HS-27A (cell line): Measurements from ENCODE around the gene ZNF350.
A peak's percentile ranks its signal among the peaks of the same experiment; 100 is the strongest.
"Not testable (repeated sequence)": the region's sequence is repeated elsewhere in the genome, so short reads cannot be mapped to it uniquely, and the experiment has no call there.

Source experiments
- DNase-seq: peaks from one replicate; pipeline ENCODE4 v3.0.0-alpha.2; 2012; ENCODE audit warnings: low read depth, missing footprints

Gene ZNF350

GRCh38 chr19:51986309-51987291 lies at the start of gene ZNF350:
TSS of gene ZNF350 (minus strand) at chr19:51986840. CDS start at chr19:51974360, 12,480 bp downstream.
- peak; percentile 62 for DNase-seq

GRCh38 chr19:52034051-52034728 lies 47.5 kb upstream of the ZNF350 start:
- no peak for DNase-seq

GRCh38 chr19:52028780-52029123 lies 42.1 kb upstream of the ZNF350 start:
- DNase-seq = no peak

- peak; percentile 87 for DNase-seq
Measured at GRCh38 chr19:52028027-52028779, 41.6 kb upstream of the ZNF350 start, which contains the start of gene ZNF614. TSS of gene ZNF614 (minus strand) at chr19:52028379. CDS start at chr19:52025745, 2,634 bp downstream.

- DNase-seq = not testable (repeated sequence)
Measured at GRCh38 chr19:52026255-52026990, 39.8 kb upstream of the ZNF350 start.

- DNase-seq = not testable (repeated sequence)
Measured at GRCh38 chr19:52024478-52024877, 37.8 kb upstream of the ZNF350 start.

- DNase-seq = no peak
Measured at GRCh38 chr19:52022193-52022592, 35.6 kb upstream of the ZNF350 start.

- no peak for DNase-seq
Measured at GRCh38 chr19:52020506-52020905, 33.9 kb upstream of the ZNF350 start.

GRCh38 chr19:52010674-52011073 lies 24.0 kb upstream of the ZNF350 start:
- no peak for DNase-seq

GRCh38 chr19:52007806-52008557 lies 21.3 kb upstream of the ZNF350 start, which contains the start of gene ZNF615:
TSS of gene ZNF615 (minus strand) at chr19:52008211. CDS start at chr19:52003711, 4,500 bp downstream.
- peak; percentile 71 for DNase-seq

- DNase-seq = no peak
Measured at GRCh38 chr19:52007451-52007805, 20.8 kb upstream of the ZNF350 start.

- no peak for DNase-seq
Measured at GRCh38 chr19:51994048-51994644, 7.5 kb upstream of the ZNF350 start.

- no peak for DNase-seq
Measured at GRCh38 chr19:51993422-51993821, 6.8 kb upstream of the ZNF350 start.

- no peak for DNase-seq
Measured at GRCh38 chr19:51983361-51983760, 3.3 kb downstream of the ZNF350 start.

- DNase-seq = not testable (repeated sequence)
Measured at GRCh38 chr19:51980926-51981325, 5.7 kb downstream of the ZNF350 start.

GRCh38 chr19:51980116-51980736 lies 6.4 kb downstream of the ZNF350 start:
- no peak for DNase-seq

GRCh38 chr19:51978882-51979281 lies 7.8 kb downstream of the ZNF350 start:
- no peak for DNase-seq

- no peak for DNase-seq
Measured at GRCh38 chr19:51977346-51977745, 9.3 kb downstream of the ZNF350 start.

- DNase-seq = no peak
Measured at GRCh38 chr19:51976852-51977251, 9.8 kb downstream of the ZNF350 start.

- DNase-seq = not testable (repeated sequence)
Measured at GRCh38 chr19:51975787-51976186, 10.9 kb downstream of the ZNF350 start.
